CD4-positive, alpha-beta T cell (primary cell): Measurements from ENCODE around the gene ZNF467. TPM values are rescaled to one million over a fixed set of nuclear protein-coding genes. Genes with fewer than 3 reads are reported as not detected.

Source experiments
- ATAC-seq: fragments of 200-7000 bp; cut with Tn5 transposase; one replicate; pipeline ENCODE4 v1.10.0; 2022; ENCODE audit warnings: mild to moderate bottlenecking; ENCODE audit not compliant: poor library complexity
- CTCF ChIA-PET: fragments of 350-600 bp; sonication (Branson Sonifier 250); formaldehyde crosslinking; loops from one replicate; lab custom pipeline; 2021; ENCODE audit warnings: antibody characterized with exemption, inconsistent platforms; lab: Charles Lee
- POLR2A ChIA-PET: fragments of 350-600 bp; sonication (Branson Sonifier 250); formaldehyde crosslinking; loops from one replicate; lab custom pipeline; 2021; ENCODE audit warnings: antibody characterized with exemption, inconsistent platforms; lab: Charles Lee
- DNase-seq, 14 experiments: peaks; one replicate each; pipeline ENCODE4 v3.0.0-alpha.2; 2013 to 2020; ENCODE audit warnings: mixed read lengths in 2 of 14
- H3K27ac ChIP-seq, 2 donors: one replicate each; pipeline versions ENCODE4 v1.5.1 to v1.7.0; 2013; ENCODE audit warnings: low read length in 2 of 2, low read depth in 1 of 2, mild to moderate bottlenecking in 1 of 2
- H3K27me3 ChIP-seq, 2 experiments: 1 replicate in 1 of 2; 2 replicates in 1 of 2; pipeline versions ENCODE4 v1.6.1 to v1.7.0; 2013; ENCODE audit warnings: low read length in 2 of 2, control low read depth in 1 of 2, mild to moderate bottlenecking in 1 of 2, moderate library complexity in 1 of 2; ENCODE audit not compliant: insufficient read depth in 2 of 2, control insufficient read depth in 1 of 2
- H3K36me3 ChIP-seq: one replicate; pipeline ENCODE4 v1.6.1; 2013; ENCODE audit warnings: low read length, control low read depth; ENCODE audit not compliant: insufficient read depth
- H3K4me1 ChIP-seq: one replicate; pipeline ENCODE4 v1.6.1; 2013; ENCODE audit warnings: low read length, control low read depth; ENCODE audit not compliant: insufficient read depth
- H3K4me3 ChIP-seq: one replicate; pipeline ENCODE4 v1.5.1; 2013; ENCODE audit warnings: mild to moderate bottlenecking, low read length, moderate library complexity
- H3K9me3 ChIP-seq, 2 experiments: 1 replicate in 1 of 2; 2 replicates in 1 of 2; pipeline versions ENCODE4 v1.6.1 to v1.7.0; 2013; ENCODE audit warnings: low read length in 2 of 2, mild to moderate bottlenecking in 2 of 2, control low read depth in 1 of 2, moderate library complexity in 1 of 2; ENCODE audit not compliant: control insufficient read depth in 1 of 2, insufficient read depth in 1 of 2
- H3K27ac Mint-ChIP-seq: one replicate; pipeline ENCODE4 v1.8.0; 2020; ENCODE audit warnings: mixed read lengths
- H3K27me3 Mint-ChIP-seq: one replicate; pipeline ENCODE4 v1.8.0; 2021; ENCODE audit warnings: mixed read lengths
- H3K36me3 Mint-ChIP-seq: one replicate; pipeline ENCODE4 v1.8.0; 2021; ENCODE audit warnings: low read depth, mixed read lengths
- H3K4me1 Mint-ChIP-seq: one replicate; pipeline ENCODE4 v1.8.0; 2021; ENCODE audit warnings: low read depth, mixed read lengths
- H3K4me3 Mint-ChIP-seq: one replicate; pipeline ENCODE4 v1.8.0; 2020; ENCODE audit warnings: mild to moderate bottlenecking, mixed read lengths
- H3K9me3 Mint-ChIP-seq: one replicate; pipeline ENCODE4 v1.8.0; 2020; ENCODE audit warnings: mixed read lengths
- intact Hi-C, 2 experiments: fragments of 100-400 bp; cut with DNase I in 1 of 2; cut with micrococcal nuclease in 1 of 2; formaldehyde crosslinking; loops; one replicate each; pipeline versions ENCODE4 v1.15.1 to v1.9.0; 2023 to 2025; cut with DNase I, micrococcal nuclease
- total RNA-seq, 174 experiments: library from RNA in 2 of 174; stranded (reverse) in 2 of 174; gene quantifications; one replicate each; pipeline ENCODE4 v1.2.3 and lab custom pipeline; 2021 to 2026
- TF ChIP-seq, protein P1 (sequence below): fragments of 200-600 bp; IDR thresholded peaks from one replicate; pipeline ENCODE4 v1.8.0; 2022; ENCODE audit warnings: antibody characterized with exemption, mild to moderate bottlenecking

Gene ZNF467
- total RNA-seq, 2 experiments from 2014 or later, result 4.1 to 4.3 TPM

- no peaks in the 10 kb centered on the region for H3K27me3 Mint-ChIP-seq
- DNase-seq (no peak), ATAC-seq (no peak)
- H3K36me3 Mint-ChIP-seq, result no peaks in the 10 kb centered on the region
- Histone ChIP-seq H3K9me3 (peaks cover 0 to 4% of the 10 kb centered on the region in 2 experiments), H3K4me1 (no peaks in the 10 kb centered on the region), H3K36me3 (no peaks in the 10 kb centered on the region), H3K27ac (no peak overlapping the region), H3K4me3 (no peak overlapping the region), H3K27me3 (no peaks in the 10 kb centered on the region)
- intact Hi-C loops, result no loop called here
- no peak overlapping the region for H3K27ac Mint-ChIP-seq
- ChIA-PET POLR2A (no interaction called here), CTCF (interaction anchor here (0.7 to 2.3 kb wide), 2 partner anchors 10 to 126 kb away, joined by 3 to 11 read pairs; no protein-coding TSS in a partner anchor)
- TF ChIP-seq, protein P1, sequence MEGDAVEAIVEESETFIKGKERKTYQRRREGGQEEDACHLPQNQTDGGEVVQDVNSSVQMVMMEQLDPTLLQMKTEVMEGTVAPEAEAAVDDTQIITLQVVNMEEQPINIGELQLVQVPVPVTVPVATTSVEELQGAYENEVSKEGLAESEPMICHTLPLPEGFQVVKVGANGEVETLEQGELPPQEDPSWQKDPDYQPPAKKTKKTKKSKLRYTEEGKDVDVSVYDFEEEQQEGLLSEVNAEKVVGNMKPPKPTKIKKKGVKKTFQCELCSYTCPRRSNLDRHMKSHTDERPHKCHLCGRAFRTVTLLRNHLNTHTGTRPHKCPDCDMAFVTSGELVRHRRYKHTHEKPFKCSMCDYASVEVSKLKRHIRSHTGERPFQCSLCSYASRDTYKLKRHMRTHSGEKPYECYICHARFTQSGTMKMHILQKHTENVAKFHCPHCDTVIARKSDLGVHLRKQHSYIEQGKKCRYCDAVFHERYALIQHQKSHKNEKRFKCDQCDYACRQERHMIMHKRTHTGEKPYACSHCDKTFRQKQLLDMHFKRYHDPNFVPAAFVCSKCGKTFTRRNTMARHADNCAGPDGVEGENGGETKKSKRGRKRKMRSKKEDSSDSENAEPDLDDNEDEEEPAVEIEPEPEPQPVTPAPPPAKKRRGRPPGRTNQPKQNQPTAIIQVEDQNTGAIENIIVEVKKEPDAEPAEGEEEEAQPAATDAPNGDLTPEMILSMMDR, result no peak
- no peaks in the 10 kb centered on the region for H3K4me1 Mint-ChIP-seq
- H3K9me3 Mint-ChIP-seq, result no peaks in the 10 kb centered on the region
- H3K4me3 Mint-ChIP-seq, result no peak overlapping the region
Measured at GRCh38 chr7:149751043-149751775, 22.2 kb downstream of the ZNF467 start.

GRCh38 chr7:149750122-149750845 lies 23.1 kb downstream of the ZNF467 start:
- Histone ChIP-seq H3K4me3 (no peak overlapping the region), H3K9me3 (peaks cover 0 to 4% of the 10 kb centered on the region in 2 experiments), H3K36me3 (no peaks in the 10 kb centered on the region), H3K27ac (no peak overlapping the region), H3K4me1 (no peaks in the 10 kb centered on the region), H3K27me3 (no peaks in the 10 kb centered on the region)
- Mint-ChIP-seq H3K4me1 (no peaks in the 10 kb centered on the region), H3K4me3 (no peak overlapping the region), H3K27me3 (no peaks in the 10 kb centered on the region), H3K36me3 (no peaks in the 10 kb centered on the region), H3K27ac (no peak overlapping the region), H3K9me3 (no peaks in the 10 kb centered on the region)
- ATAC-seq (no peak), DNase-seq (no peak)
- CTCF ChIA-PET, result interaction anchor here (0.7 to 2.3 kb wide), 2 partner anchors 9 to 125 kb away, joined by 3 to 11 read pairs; no protein-coding TSS in a partner anchor
- intact Hi-C loops, result no loop called here
- POLR2A ChIA-PET, result no interaction called here
- TF ChIP-seq, protein P1, result no peak

DNA sequence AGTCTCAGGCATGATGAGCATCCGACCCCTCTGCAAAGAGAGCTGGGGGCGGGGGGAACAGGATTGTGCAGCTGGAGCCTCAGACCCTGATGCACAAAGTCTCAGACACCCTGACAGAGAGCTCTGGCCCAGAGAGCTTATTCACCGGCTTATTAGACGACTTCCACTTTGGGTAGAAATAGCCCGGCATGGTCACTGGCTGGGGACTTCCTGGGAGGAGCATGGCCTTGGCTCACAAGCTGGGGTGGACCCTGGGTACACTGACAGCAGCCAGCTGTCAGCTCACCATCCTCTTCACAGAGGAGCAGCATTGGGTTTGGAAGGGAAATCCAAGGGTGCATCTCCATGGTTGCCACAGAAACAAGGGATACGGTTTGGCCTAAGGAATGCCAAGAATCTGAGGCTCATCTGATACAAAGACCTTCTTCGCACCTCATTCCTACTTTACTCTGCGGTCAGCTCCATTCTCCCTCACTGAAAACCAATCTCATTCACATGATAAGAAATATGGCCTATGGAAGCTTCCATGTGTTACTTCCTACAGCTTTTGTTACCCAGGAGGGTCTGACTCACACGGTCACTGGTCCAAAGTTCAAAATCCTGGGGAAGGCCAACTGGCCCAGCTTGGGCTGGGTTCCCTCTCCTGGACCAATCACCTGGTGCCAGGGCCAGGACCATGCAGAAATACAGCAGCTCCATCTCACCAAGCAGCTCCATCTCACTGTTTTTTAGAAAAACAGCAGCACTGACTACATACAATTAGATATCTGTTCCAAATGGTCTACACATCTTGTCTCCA lies 25.1 kb downstream of the ZNF467 start:
- H3K4me1 Mint-ChIP-seq, result no peaks in the 10 kb centered on the region
- intact Hi-C loops, result no loop called here
- ATAC-seq (no peak), DNase-seq (no peak)
- no peaks in the 10 kb centered on the region for H3K36me3 ChIP-seq
- no peaks in the 10 kb centered on the region for H3K9me3 Mint-ChIP-seq
- no peaks in the 10 kb centered on the region for H3K27me3 ChIP-seq
- peaks cover 12% of the 10 kb centered on the region for H3K27me3 Mint-ChIP-seq
- no peaks in the 10 kb centered on the region for H3K4me1 ChIP-seq
- ChIA-PET CTCF (no interaction called here), POLR2A (no interaction called here)
- H3K9me3 ChIP-seq, result peaks cover 0 to 4% of the 10 kb centered on the region in 2 experiments
- H3K4me3 ChIP-seq, result no peak overlapping the region
- H3K27ac Mint-ChIP-seq, result no peak overlapping the region
- TF ChIP-seq, protein P1, result no peak
- H3K4me3 Mint-ChIP-seq, result no peak overlapping the region
- H3K27ac ChIP-seq, result no peak overlapping the region
- no peaks in the 10 kb centered on the region for H3K36me3 Mint-ChIP-seq
